Subcutaneous preadipocyte (primary cell): ENCODE measurements around the gene TMEM126A. TPM values are rescaled to one million over a fixed set of nuclear protein-coding genes. Genes with fewer than 3 reads are reported as not detected.

Source experiments
- total RNA-seq: library from RNA; depleted of rRNA; stranded (reverse); fragments of >200 nt; gene quantifications from 2 replicates; pipeline ENCODE4 v1.2.3, GENCODE V29; 2012

The TMEM126A gene
- total RNA-seq: 37.1 and 38.9 TPM in 2 replicates

DNA sequence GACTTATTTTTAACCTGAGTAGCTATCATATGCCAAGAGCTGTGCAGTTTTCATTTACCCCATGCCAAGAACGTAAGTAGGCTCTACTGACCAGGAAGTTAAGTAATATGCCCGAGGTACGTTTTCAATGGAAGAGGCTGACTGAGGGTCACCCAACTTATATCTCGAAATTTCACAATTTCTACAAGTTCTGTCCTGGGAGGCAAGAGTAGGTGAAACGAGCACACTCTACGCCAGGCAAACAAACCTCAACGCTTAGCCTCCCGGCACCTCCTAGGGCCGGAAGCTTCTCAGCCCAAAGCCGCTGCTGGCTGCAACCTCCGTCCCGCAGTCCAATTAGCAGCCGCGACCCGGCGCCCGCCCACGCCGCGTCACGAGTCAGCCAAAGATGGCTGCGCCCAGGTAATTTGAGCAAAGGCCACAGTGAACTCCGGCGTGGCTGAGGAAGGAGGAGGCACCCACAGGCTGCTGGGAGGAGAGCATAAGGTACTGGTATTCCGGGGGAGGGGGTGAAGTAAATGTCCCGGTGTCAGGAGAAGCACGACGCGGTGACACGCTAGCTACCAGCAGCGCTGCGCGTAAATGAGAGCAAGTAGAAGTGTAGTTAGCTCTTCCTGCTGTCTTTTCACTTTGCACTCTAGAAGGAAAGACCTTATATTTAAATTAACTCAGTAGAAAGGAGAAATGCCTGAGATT lies at the start of gene TMEM126A:
Gene TMEM126A (plus strand): TSS at position 364 of the 696 bp plus-strand sequence. CDS start 2,289 bp downstream, outside the sequence.

DNA sequence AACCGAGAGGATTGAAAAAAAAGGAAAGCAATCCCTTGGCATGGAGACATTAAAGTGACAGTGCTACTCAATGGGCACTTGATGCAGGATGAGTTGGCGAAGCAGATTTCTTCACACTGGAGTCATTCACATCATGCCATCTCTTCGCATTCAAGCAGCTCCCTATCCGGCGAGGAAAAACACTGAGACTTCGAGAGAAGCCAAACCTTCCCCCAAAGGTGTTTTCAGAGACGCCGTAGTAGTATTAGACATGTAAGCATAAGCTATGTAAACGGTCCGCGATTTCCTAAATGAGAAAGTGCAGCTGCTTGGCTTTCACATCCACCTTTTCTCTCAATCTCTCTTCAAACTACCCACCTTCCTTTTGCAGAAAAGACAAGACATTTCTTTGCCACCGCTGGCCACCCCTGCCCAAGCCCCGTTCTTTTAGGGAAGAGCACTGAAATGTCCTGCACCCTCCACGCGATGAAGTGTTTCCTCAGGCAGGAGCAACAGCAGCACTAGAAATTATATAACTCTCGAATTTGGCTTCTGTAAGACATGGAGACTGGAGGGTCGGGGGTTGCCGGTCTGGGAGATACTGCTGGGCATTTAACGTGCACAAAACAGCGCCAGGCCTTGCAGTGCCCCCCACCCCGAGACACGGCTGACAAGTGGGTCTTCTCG lies 20.3 kb upstream of the TMEM126A start, which contains the start of gene DLG2:
Gene DLG2 (minus strand): TSS at position 13 of the 666 bp plus-strand sequence.

DNA sequence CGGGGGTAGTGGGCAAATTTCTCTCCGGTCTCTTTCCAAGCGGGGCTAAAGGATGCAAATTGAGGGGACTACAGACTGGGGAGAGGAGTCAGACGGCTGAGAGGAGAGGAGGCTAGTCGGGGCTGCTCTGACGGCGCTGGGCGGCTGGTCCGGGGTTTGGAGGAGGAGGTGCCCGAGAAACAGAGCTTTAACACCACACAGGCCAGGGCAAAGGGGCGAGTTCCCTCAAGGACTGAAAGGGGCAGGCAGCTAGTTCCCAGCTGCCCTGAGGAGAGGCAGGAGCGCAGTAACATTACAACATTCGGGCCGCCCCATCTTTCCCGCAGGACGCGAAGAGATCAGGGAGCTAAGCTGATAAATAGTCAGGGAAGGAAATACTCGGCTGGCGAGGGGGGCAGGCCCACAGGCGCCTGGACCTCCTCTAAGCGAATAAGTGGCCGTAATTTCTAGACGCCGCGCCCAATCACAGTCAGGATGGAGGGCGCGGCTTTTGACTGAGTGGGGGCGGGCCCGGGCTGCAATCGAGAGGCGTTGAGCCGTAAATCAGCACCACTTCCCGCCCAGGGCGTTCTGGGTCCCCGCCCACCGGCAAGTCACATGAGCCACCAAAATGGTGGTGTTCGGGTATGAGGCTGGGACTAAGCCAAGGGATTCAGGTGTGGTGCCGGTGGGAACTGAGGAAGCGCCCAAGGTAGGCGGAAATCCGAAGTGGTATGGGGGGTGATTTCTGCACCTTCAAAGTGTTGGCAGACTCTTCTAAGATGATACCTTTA lies 19.6 kb upstream of the TMEM126A start, which contains the start of gene TMEM126B:
Gene TMEM126B (plus strand): TSS at position 596 of the 773 bp plus-strand sequence. CDS start 15 bp downstream, at position 611.

DNA sequence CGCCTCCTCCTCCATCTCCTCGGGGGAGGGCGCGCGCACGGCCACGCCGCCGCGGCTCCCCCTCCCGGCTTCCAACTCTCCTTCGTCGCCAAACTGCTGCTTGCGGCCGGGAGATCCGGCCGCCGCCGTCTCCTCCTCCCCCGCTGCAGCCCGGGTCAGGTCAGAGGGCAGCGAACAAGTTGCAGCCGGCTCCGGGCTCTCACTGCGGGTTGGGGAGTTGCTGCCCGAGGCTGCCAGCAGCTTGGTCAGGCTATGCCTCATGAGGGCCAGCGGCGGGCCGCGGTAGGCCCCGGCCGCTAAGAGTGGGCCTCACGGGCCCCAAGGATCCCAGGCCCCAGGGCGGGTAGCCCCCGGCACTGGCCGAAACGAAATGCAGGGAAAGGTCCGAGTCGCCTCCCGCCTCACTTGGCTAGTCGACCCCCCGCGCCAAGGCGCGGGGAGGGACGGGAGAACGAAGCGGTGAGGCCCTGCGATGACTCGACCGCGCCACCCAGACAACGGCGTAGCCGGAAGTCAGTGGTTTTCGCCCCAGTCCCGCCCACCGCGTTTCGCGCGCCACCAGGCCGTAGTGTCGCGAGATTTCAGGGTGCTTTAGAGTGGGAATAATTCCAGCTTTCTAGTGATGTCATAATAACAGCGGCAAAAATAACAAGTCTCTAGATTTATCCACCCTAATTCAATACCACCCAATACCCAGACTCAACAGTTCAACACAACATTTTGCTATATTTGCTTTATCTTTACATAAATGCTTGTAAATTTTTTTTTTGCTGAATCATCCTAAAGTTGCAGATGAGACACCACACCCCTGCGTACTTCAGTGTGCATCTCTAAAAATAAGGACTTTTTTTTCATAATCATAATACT lies 17.1 kb downstream of the TMEM126A start, which contains the start of gene CREBZF:
Gene CREBZF (minus strand): TSS at position 515 of the 867 bp plus-strand sequence. CDS start 254 bp downstream, at position 261.

DNA sequence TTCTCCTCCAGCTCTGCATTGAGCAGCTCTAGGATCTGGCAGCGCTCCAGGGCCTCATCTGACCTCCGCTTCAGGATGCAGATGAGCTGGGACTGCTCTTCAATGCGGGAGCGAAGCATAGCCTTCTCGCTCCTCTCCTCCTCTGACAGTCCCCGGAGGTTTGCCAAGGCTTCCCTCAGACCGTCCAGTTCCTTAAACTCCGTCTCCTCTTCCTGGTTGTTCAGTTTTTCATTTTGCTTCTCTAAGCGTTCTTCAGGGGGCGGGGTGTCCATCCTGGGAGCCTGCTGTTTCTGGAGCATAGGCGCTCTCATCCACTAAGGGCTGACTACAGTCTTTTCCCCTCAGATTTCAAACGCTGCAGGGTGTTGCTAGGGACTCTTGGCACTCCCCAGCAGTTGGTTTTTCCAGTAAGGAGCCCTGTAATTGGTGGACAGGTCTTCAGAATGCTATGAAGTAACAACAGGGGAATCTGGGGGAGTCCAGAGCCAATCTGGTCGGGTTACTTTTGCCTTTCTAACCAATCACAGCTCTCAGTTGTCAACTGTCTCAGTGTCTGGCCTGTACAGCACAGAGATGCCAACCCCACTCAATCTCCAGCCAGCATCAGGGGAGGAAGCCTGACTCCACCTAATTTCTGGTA lies 38.2 kb downstream of the TMEM126A start, which contains the start of gene CCDC89:
Gene CCDC89 (minus strand): TSS at position 376 of the 640 bp plus-strand sequence. CDS start 65 bp downstream, at position 311.

Other genes with a start within 250 kb of the TMEM126A start
- 0.98 and 1.5 TPM in 2 replicates for gene DLG2, start 20.6 kb upstream of the TMEM126A start, total RNA-seq
- 48.5 and 57.0 TPM in 2 replicates for gene TMEM126B, start 19.4 kb upstream of the TMEM126A start, total RNA-seq
- gene CREBZF, start 17.2 kb downstream of the TMEM126A start, total RNA-seq: 29.0 and 39.7 TPM in 2 replicates
- 4.3 and 4.8 TPM in 2 replicates for gene CCDC89, start 38.2 kb downstream of the TMEM126A start, total RNA-seq
- 4.1 and 8.1 TPM in 2 replicates for gene SYTL2, start 163.2 kb downstream of the TMEM126A start, total RNA-seq
- not detected in 2 replicates for gene CCDC83, start 207.4 kb downstream of the TMEM126A start, total RNA-seq